HG03354 (cell line): Measurements from ENCODE around the gene ELMOD3.
A peak's percentile ranks its signal among the peaks of the same experiment; 100 is the strongest.
"Not testable (repeated sequence)": the region's sequence is repeated elsewhere in the genome, so short reads cannot be mapped to it uniquely, and the experiment has no call there.

Experiments
- ATAC-seq: cut with Tn5 transposase; IDR thresholded peaks from one replicate; pipeline ENCODE4 v1.9.1; 2021; ENCODE audit warnings: mild to moderate bottlenecking; ENCODE audit not compliant: unreplicated experiment, poor library complexity, severe bottlenecking

ELMOD3 gene

DNA sequence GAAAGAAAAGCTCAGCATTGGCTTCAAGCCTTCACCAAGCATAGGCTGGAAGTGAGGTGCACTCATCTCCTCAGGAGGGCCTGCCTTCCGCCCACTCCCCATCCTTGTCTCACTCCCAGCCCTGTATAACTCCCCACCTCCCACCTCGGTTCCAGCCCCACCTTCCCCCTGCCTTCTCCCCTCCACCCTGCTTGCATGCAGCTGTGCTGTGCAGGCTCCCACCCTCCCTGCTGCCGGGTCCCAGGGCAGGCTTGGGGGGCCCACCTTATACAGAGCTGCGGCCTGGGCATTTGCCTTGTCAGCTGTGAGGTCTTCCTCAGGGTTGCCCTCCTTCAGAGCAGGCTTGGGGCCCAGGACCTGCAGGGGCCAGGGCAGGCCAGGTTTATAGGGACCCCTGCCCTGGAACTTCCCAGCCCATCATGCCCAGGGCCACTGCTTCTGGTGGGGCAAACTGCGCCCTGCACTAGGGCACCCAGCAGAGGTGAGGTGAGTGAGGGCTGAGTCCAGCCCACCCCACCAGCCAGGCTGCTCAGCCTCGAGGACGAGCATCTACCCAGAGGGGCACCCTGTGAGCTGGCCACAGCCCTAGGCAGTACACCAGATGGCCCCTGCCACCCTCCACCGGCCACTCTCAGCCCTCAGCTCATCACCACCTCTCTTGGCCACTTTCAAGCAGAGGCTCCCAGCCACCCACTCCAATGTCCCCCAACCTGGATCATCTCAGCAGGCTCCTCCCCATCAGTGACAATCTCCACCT is 44.0 kb downstream of the ELMOD3 start:
- no peak for ATAC-seq

DNA sequence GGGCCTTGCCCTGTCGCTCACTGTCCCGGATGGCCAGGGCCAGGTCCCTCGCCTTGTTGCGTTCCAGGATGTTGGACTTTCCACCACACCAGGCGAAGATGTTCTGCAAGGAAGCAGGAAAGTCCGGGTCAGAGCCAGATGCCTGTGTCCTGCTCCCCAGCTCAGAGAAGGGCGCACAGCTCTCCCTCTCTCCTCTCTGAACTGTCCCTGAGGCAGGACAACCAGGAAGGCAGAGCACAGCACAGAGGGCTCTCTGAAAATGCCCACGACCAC is 44.5 kb downstream of the ELMOD3 start:
- ATAC-seq, result no peak

DNA sequence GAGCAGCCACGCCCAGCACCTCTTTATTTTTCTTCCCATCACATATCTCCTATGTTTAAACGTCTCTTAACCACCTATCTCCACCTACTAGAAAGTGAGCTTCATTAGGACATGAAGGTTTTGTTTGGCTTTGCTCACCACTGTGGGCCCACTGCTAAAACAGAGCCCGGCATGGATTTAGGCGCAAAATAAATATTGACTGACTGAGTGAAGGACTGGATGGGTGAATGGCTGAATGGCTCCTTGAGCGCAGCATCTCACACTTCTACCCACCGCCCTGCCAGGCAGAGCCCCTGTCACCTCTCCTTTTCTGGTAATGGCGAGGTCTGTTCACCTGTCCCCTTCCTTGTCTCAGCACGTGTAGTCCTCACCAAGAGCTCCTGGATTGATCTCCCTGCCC is 45.5 kb downstream of the ELMOD3 start:
- no peak for ATAC-seq

DNA sequence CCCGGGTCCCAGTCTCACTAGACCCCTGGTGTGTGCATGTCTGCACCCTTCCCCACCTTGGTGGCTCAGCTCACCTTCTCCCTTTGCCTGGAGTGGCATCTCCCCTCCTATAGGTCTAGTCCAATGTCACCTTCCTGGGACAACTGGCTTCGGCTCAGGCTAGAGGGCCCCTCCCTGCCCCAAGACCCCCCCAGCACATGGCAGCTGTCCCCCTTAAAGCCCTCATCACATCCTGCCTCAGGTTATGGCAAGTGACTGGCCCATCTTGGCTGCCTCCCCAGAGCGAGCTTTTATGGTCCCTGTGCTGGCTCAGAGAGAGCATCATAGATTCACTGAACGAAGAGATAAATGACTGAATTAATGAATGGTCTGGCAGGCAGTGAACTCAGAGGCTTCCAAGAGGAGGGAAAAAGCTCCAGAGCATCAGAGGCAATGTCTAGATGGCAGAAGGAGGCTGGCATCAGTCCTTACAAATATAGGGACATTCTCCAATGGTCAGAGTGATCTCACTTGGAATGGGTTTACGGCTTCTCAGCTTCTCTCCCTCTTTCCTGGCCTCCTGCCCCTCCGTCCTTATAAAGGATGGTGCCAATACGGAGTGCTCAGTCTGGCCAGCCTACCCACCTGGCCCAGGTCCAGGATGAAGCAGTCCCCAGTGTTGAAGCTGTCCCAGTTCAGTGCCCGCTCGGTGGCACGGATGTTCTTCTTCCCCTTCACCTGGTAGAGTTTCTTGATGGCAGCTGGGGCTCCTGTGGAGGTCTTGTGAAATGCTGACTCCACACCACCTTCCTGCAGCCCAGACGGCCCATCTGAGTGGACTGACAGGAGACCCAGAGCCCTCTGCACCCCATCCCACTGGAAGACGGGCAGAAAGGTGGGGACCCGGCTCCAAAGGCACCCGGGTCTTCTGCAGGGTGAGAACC is 46.2 kb downstream of the ELMOD3 start:
- no peak for ATAC-seq

DNA sequence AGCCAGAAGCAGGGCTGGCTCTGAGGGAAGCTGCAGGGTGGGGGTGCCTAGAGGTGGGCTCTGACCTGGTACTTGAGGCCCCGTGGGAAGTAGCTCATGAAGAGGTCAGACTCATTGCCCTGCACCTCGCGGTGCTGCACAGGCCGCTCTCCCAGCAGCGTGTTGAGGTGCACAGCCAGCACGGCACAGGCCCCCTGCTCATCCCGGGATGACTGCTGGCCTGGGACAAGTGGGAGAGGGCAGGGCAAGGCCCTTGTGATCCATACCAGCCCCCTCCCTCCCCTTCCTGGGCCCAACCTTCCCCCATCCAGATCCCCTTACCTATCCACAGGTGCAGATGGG is 46.9 kb downstream of the ELMOD3 start:
- no peak for ATAC-seq

DNA sequence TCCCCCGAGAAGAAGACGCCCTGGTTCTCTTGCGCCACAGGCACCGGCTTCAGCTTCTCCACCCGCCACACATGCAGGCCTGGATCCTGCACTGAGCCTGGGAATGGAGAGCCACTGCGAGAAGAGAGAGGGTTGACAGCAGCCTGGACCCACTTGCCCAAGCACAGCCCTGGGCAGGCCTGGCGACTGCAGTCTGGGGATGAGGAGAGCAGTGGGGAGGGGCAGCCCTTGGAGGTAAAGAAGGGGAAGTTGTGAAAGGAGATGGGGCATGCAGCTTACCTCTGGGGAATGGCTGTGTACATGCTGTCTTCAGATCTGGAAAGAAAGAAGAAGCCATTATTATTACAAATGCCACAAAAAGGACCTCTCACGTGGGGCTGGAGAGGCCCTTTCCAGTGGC is 47.3 kb downstream of the ELMOD3 start:
- no peak for ATAC-seq

DNA sequence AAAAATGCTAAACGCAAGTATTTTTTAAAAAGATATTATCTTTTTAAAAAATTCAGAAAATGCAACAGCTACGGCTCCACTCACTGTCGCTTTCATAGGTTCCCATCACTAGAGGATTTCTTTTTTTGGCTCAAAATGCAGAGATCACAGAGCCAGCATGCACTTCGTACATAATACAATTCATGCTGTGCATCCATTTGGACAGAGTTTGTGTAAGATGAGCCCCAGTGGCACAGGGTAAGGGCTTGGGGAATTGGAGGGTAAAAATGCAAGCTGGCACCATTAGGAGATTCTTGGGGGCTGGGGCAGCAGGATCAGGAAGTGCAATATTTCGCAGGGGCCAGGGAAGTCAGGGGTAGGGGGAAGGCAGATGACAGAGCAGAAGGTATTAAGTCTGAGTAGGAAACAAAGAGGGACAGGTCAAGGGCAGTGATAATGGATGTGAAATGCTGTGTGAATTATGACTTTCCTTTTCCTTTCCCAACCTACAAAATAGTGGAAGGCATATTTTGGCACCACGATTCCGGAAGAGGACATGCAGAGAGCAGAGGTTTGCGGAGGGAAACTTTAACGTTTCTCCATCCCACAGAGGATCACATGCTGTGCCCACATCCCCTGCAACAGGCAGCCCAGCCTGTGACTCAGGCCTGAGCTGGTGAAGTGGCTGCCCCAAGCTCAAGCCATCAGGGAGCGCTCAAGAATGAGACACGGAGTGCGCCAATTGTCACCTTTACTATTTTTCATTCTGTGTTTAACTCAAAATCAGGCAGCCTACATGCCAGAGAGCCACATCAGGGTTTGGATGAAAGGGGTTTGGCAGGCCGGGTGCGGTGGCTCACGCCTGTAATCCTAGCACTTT is 50.9 kb downstream of the ELMOD3 start:
- ATAC-seq, result no peak

DNA sequence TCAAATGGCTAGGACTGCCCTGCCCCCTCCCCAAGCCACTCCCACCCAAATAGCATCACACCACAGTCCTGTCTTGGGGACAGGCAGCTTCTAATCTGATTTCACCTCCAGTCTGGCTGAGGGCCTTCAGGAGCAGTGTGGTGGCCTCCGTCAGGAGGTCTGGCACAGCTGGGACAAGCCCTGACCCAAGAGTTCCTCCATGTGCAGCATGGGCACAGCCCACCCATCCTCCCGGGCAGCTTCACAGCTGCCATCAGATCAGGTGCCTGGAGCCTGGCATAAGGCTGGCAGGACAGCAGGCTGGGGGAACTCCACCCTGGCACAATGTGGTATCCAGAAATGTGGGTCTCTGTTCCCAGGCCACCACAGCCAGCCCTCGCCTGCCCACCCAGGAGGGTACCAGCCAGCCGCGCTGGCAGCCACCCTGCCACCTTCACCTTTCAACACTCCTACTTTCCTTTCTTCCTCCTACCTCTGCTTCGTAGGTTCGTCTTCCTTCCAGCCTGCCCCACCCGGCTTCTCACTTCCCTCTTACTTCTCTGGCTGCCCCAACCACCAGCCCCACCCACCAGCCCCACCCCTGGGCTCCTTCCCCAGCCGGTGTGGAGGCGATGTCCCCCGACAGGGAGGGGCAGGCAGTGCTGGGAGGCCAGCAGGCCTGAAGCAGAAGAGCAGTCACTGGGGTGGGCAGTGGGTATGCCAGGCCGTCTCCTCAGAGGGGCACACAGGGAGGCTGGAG is 55.4 kb downstream of the ELMOD3 start, which contains the start of gene CAPG:
Gene CAPG, minus strand, starts transcription at position 522 of the 739 bp plus-strand sequence. CDS start 8,221 bp downstream, outside the sequence.
- ATAC-seq, result peak; percentile 62

DNA sequence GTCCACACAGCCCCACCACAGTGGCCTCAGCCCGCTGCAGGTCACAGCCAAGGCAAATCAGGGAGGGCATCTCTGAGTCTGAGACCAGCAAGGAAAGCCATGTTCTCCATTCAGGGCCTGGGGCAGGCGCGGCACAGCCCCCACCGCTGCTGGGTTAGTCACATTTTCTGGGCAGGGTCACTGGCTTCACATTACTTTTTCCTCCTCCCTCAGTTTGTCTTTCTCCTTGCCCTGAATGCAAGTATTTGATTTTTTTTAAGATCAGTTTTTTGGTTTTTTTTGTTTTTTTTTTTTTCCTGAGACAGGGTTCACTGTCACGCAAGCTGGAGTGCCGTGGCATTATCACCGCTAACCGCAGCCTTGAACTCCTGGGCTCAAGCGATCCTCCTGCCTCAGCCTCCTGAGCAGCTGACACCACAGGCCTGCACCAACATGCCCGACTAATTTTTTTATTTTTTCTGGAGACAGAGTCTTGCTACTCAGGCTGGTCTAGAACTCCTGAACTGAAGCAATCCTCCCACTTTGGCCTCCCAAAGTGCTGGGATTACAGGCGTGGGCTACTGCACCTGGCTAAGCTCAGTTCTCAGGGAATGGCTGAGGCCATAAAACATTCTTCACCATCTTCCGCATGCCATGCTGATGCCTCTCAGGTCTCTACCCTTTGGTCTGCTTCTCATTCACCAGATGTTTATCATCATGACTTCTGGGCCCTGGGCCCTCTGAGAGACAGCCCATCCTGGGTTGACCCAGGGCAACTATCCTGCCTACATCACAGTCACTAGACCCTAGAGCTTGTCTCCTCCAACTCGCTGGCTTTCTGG is 56.2 kb downstream of the ELMOD3 start:
- no peak for ATAC-seq

DNA sequence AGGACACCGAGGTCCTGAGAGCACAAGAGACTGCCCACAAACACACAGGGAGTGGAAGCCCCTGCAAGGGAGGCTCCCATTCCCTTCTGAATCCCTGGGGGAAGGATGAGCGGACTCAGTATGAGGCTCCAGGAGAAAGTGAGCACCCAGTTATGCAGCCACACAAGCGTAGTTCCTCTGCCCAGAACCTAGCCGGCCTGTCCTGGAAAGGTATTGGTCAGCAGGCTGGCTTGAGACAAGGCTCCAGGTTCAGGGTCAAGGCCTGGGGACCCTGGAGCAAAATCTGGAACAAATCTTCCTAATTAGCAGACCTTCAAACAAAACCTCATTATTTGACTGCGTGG is 56.8 kb downstream of the ELMOD3 start:
- ATAC-seq, result no peak

DNA sequence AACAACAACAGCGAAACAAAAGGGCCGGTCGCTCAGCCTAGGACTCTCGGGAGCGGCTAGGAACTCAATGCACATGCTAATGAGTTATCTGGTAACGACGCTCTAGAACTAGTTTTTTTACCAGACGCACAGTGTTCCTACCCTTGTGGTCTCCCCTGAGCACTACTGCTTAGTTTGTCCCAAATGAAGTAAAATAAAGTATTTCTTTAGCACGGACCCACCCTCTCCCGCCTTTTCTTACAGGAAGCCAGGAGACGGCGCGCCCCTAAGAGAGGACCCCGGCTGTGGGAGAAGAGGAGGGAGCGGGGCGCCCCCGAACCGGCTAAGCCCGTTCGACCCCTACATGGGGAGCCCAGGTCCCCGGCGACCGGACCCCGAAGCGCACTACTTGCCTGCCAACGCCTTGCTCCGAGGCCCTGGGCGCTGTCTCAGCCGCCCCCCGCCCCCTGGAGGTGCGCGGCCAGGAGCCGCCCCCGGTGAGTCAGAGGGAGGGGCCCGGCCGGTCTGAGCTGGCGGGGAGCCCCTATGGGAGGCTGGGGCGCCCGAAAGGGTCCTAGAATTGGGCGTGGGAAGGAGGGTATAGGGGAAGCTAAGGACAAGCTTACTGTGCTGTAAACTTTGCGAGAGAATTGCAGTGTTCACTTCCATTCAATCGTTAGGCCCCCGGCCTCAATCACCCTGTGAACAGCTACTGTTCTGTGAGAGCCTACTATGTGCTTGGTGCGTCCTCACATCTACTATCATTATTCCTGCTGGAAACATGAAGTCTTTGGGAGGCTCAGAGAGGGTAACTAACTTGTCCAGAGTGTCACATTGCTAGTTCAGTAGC is 59.2 kb downstream of the ELMOD3 start:
- no peak for ATAC-seq

DNA sequence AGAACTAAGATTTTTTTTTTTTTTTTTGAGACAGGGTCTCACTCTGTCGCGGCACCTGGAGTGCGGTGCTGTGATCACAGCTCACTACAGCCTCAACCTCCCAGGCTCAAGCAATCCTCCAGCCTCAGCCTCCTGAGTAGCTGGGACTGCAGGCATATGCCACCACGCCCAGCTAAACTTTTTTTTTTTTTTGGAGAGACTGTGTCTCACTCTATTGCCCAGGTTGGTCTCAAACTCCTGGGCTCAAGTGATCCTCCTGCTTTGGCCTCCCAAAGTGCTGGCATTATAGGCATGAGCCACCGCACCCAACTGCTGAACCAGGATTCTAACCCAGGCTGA is 59.8 kb downstream of the ELMOD3 start:
- not testable (repeated sequence) for ATAC-seq

DNA sequence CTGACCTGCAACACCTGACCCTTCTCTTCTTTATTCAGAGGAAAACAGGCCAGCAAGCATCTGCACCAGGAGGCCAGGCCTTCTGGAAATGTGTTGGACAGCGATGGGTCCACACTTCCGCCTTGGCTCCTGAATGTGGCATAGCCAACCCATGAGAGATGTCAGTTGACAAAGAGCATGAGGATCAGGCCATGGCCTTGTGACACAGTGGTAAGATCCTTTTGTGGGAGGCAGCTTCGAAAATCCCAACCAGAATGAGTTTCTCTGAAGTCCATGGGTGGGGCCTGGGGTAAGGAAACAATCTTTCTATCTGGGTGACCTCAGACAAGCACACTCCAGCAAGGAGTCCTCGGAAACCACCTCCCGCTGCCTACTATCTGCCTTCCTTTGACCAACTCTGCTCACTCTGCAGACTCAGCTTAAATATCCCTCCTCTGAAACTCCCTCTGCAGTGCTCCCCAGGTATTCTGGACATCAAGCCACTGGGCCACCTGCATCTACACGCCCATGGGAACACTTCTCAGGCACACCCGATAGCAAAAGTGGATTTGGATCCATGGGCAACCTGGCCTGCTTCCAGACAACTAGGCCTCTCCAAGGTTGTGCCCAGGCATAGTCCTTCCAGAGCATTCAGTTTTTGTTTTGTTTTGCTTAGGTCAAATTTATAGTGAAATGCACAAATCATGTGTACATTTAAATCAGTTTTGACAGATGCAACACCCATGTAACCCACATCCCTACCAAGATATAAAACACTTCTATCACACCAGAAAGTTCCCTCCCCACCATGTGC is 60.4 kb downstream of the ELMOD3 start:
- no peak for ATAC-seq

DNA sequence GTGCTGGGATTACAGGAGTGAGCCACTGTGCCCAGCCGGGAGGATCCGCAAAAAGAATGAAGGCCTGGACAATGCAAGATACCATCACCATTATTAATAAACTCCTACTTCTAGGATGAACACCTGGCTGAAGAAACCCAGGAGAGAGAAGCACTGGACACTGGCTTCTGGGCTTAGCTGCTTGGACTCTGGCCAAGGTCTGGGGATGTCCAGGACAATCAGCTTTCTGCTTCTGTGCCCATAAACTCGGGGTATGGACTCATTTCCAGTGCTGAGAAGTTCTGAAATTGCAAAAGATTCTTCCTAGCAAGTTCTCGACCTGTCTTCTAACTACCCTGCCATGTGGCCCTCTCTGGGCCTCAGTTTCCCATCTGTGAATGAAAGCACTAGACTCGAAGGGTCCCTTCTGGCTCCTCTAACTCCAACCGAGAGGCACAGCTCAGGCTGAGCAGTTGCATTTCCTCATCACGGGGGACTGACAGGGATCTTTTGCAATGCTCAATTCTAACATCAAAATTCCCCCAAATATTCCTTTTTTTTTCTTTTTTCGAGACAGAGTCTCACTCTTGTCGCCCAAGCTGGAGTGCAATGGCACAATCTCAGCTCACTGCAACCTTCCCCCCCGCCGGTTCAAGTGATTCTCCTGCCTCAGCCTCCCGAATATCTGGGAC is 61.5 kb downstream of the ELMOD3 start:
- no peak for ATAC-seq

DNA sequence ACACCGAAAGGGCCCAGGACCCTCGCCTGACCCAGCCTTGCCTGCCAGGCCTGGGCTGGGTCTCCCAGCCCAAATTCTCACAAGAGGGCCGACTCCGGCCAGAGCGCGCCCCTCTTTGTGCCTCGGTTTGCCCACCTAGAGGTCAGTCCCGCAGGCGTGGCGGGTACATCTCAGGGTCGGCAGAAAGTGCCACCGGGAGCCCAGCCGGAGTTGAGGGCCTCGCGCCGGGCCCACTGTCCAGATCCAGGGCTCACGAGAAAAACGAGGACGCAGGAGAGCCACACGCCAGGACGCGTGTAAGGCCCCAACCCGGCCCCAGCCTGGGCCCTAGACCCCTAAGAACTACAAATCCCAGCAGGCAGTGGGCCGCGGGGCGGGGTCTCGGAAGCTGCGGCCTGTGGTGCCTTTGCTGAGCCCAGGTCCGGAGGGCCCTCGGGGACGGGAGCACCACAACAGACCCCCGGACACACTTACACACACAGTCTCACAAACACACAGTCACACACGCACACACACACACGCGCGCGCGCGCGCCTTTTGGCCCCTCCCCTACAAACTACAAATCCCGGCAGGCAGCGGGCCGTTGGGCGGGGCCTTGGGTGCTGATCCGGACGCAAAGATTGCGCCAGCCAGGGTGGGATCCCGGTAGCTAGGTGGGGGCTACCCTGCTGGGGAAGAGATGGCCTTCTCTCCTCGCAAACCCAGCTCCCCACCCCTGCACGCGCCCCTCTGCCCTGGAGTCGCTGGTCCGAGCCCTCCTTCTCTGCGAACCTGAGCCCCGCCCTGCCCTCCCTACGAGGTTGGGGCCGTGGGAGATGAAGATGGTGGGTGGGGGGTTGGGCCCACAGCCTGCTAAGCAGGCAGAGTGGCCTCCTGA is 63.8 kb downstream of the ELMOD3 start, which contains the start of gene SH2D6:
Gene SH2D6, plus strand, starts transcription at position 583 of the 877 bp plus-strand sequence. CDS start 10,752 bp downstream, outside the sequence.
- peak; percentile 91 for ATAC-seq
